DOHH2 (cell line): ENCODE results near the gene FOSB.
"Not testable (repeated sequence)": the region's sequence is repeated elsewhere in the genome, so short reads cannot be mapped to it uniquely, and the experiment has no call there.

Experiments
- H3F3A ChIP-seq: fragments of 200-600 bp; sonication (generic), shearing (Covaris generic); 2 replicates; pipeline ENCODE4 v1.6.0; 2016; ENCODE audit warnings: antibody characterized with exemption, mild to moderate bottlenecking; ENCODE audit not compliant: control insufficient read depth, insufficient read depth
- H3K27ac ChIP-seq: fragments of 200-600 bp; sonication (generic); 2 replicates; pipeline ENCODE4 v1.5.1; 2014; ENCODE audit warnings: low read depth, mild to moderate bottlenecking, low read length, moderate library complexity
- H3K27me3 ChIP-seq: fragments of 200-600 bp; sonication (generic); 2 replicates; pipeline ENCODE4 v1.6.1; 2014; ENCODE audit warnings: mild to moderate bottlenecking, low read length, mixed read lengths; ENCODE audit not compliant: control insufficient read depth
- H3K36me3 ChIP-seq: fragments of 200-600 bp; sonication (generic); 2 replicates; pipeline ENCODE4 v1.6.1; 2014; ENCODE audit warnings: mild to moderate bottlenecking, low read length, moderate library complexity, mixed read lengths; ENCODE audit not compliant: control insufficient read depth
- H3K4me1 ChIP-seq: fragments of 200-600 bp; sonication (generic); 2 replicates; pipeline ENCODE4 v1.6.1; 2014; ENCODE audit warnings: mild to moderate bottlenecking, low read length, mixed read lengths; ENCODE audit not compliant: control insufficient read depth
- H3K4me2 ChIP-seq: fragments of 200-600 bp; sonication (generic); 2 replicates; pipeline ENCODE4 v1.6.0; 2014; ENCODE audit warnings: mild to moderate bottlenecking, low read length, moderate library complexity
- H3K4me3 ChIP-seq: fragments of 200-600 bp; sonication (generic); 2 replicates; pipeline ENCODE4 v1.5.1; 2014; ENCODE audit warnings: mild to moderate bottlenecking, low read length, mixed read lengths
- H3K79me2 ChIP-seq: fragments of 200-600 bp; sonication (generic); 2 replicates; pipeline ENCODE4 v1.6.1; 2014; ENCODE audit warnings: mild to moderate bottlenecking, low read length, mixed read lengths; ENCODE audit not compliant: control insufficient read depth
- H3K9me2 ChIP-seq: fragments of 200-600 bp; sonication (generic); replicated peaks from 2 replicates; pipeline ENCODE4 v1.6.1; 2014; ENCODE audit warnings: mild to moderate bottlenecking, low read length, mixed read lengths; ENCODE audit not compliant: control insufficient read depth
- H3K9me3 ChIP-seq: fragments of 200-600 bp; sonication (generic); 2 replicates; pipeline ENCODE4 v1.6.1; 2014; ENCODE audit warnings: antibody characterized with exemption, low read length, mixed read lengths; ENCODE audit not compliant: control insufficient read depth, insufficient read depth
- H4K20me1 ChIP-seq: fragments of 200-600 bp; sonication (generic); 2 replicates; pipeline ENCODE4 v1.6.0; 2014; ENCODE audit warnings: low read depth, mild to moderate bottlenecking, antibody characterized with exemption, low read length, moderate library complexity; ENCODE audit not compliant: control insufficient read depth, insufficient read depth
- EZH2phosphoT487 ChIP-seq: fragments of 200-600 bp; sonication (generic); IDR thresholded peaks from 2 replicates; pipeline ENCODE4 v1.6.1; 2017; ENCODE audit warnings: borderline replicate concordance, mild to moderate bottlenecking, antibody characterized with exemption, low read length, moderate library complexity, mixed read lengths
- TF ChIP-seq, protein P1 (sequence below): fragments of 200-600 bp; sonication (generic); IDR thresholded peaks from one replicate; pipeline ENCODE4 v1.5.1; 2014; ENCODE audit warnings: antibody characterized with exemption, mild to moderate bottlenecking, low read depth, low read length; ENCODE audit not compliant: poor library complexity, severe bottlenecking

Gene FOSB

DNA sequence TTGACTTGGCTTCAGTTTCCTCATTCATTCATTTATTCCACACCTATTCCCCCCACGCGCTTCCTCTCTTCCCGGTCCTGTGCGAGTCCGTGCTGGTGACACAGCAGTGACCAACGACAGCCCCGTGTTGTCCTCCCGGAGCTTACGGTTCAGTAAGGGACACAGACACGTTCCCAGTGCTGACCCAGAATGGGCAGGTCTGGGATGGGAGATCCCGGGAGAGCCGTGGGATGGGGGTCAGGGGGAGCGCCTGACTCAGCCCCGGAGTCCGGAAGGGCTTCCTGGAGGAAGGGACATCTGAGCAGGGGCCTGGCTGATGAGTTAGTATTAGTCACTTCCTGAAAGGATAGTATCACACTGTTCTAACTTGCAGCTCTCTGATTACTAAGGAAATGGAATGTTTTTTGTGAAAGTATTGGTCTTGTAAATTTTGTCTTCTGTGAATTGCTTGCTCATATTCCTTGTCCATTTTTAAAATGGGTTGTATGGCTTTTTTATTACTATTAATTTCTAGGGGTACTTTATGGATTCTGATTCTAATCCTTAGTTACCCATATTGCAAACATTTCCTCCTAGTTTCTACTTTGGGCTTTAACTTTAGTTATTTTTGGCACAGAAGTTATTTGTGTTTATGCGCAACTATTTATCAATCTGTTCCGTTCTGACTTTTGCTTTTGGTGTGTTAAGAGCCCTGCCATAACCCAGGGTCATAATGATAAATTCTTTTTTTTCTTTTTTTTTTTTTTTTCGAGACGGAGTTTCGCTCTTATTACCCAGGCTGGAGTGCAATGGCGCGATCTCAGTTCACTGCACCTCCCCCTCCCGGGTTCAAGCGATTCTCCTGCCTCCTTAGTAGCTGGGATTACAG is 43.4 kb upstream of the FOSB start:
- Histone ChIP-seq H3K4me2 (peak overlapping the region; percentile 92), H3K79me2 (peaks cover 16% of the 10 kb centered on the region), H3F3A (peaks cover 18% of the 10 kb centered on the region)

DNA sequence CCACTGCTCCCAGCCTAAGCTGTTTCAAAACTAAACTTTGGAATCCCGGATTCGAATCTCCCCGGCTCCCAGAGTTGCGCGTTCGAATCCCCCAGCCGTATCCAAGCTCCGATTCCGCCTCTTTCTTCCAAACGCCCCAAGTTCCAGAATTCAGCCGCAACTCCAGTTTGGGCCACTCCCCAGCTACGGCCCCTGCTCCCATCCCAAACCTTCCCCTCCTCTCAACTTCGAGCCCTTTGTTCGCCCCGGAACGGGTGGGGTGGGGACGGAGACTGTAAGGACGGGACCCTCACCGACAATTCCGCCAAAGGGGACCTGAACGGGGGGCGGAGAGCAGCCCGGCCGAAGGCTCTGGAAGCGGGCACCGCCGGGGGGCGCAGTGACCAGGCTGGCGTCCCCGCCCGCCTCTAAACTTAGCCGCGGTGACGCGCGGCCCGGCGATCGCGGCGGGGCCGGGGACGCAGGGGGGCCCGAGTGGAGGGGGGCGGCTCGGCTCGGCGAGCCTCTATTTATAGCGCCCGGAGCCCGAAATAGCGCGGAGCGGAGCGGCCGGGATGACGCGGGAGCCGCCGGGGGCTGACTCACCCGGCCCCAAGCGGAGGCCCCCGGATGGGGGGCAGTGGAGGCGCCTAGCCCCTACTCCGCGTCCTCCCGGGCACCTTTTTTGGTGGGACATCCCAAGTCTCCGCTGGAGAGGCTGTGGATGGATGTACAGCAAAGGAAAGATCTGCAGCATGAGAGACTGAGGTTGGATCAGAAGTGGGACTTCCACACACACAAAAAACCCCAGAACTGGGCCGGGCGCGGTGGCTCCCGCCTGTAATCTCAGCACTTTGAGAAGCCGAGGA is 39.2 kb upstream of the FOSB start:
- no peak overlapping the region for H3K27ac ChIP-seq
- H3K4me1 ChIP-seq, result peaks cover 44% of the 10 kb centered on the region
- H3K4me3 ChIP-seq, result peak overlapping the region; percentile 76
- no peaks in the 10 kb centered on the region for H3K9me3 ChIP-seq
- peak overlapping the region; percentile 83 for H3K4me2 ChIP-seq
- H4K20me1 ChIP-seq, result no peaks in the 10 kb centered on the region
- peaks cover 18% of the 10 kb centered on the region for H3F3A ChIP-seq
- no peaks in the 10 kb centered on the region for H3K9me2 ChIP-seq
- TF ChIP-seq, protein P1, sequence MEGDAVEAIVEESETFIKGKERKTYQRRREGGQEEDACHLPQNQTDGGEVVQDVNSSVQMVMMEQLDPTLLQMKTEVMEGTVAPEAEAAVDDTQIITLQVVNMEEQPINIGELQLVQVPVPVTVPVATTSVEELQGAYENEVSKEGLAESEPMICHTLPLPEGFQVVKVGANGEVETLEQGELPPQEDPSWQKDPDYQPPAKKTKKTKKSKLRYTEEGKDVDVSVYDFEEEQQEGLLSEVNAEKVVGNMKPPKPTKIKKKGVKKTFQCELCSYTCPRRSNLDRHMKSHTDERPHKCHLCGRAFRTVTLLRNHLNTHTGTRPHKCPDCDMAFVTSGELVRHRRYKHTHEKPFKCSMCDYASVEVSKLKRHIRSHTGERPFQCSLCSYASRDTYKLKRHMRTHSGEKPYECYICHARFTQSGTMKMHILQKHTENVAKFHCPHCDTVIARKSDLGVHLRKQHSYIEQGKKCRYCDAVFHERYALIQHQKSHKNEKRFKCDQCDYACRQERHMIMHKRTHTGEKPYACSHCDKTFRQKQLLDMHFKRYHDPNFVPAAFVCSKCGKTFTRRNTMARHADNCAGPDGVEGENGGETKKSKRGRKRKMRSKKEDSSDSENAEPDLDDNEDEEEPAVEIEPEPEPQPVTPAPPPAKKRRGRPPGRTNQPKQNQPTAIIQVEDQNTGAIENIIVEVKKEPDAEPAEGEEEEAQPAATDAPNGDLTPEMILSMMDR, result peak; percentile 75
- no peak for TF ChIP-seq EZH2phosphoT487
- H3K79me2 ChIP-seq, result no peaks in the 10 kb centered on the region
- peaks cover 8% of the 10 kb centered on the region for H3K27me3 ChIP-seq
- no peaks in the 10 kb centered on the region for H3K36me3 ChIP-seq

More for the DNA sequence above, 43.4 kb upstream of the FOSB start:
- TF ChIP-seq, protein P1, result no peak
- no peak for TF ChIP-seq EZH2phosphoT487
- Histone ChIP-seq H3K4me1 (peaks cover 75% of the 10 kb centered on the region), H3K9me2 (no peaks in the 10 kb centered on the region), H4K20me1 (no peaks in the 10 kb centered on the region), H3K9me3 (no peaks in the 10 kb centered on the region), H3K27me3 (peaks cover 8% of the 10 kb centered on the region), H3K27ac (peak overlapping the region; percentile 83), H3K36me3 (peaks cover 12% of the 10 kb centered on the region), H3K4me3 (peak overlapping the region; percentile 81)

DNA sequence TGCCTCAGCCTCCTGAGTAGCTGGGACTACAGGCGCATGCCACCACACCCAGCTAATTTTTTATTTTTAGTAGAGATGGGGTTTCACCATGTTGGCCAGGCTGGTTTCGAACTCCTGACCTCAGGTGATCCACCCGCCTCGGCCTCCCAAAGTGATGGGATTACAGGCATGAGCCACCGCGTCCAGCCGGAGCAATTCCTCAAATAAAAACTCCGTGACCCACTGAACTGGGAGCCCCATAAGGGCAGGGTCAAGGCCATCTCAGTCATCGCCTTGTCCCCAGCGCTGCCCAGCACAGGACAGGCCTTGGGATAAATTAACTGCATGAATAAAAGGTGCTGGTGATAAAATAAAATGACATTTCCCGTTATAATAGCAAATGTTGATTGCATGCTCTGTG is 37.9 kb upstream of the FOSB start:
- H3K9me2 ChIP-seq, H3K27me3 ChIP-seq, H4K20me1 ChIP-seq, H3K36me3 ChIP-seq, H3K79me2 ChIP-seq, H3K27ac ChIP-seq, H3K4me3 ChIP-seq, H3K9me3 ChIP-seq, H3F3A ChIP-seq, H3K4me2 ChIP-seq: not testable (repeated sequence)
- peaks cover 32% of the 10 kb centered on the region for H3K4me1 ChIP-seq

DNA sequence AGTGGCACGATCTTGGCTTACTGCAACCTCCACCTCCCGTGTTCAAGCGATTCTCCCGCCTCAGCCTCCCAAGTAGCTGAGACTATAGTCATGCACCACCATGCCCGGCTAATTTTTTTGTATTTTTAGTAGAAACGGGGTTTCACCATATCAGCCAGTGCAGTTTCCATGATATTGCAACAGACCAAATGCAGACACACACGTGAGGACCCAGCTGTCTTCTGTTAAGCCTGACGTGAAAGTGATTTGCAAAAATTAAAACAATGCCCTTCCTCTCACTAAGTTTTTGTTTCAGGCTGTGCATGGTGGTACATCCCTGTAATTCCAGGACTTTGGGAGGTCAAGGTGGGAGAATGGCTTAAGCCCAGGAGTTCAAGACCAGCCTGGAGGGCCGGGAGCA is 36.8 kb upstream of the FOSB start:
- not testable (repeated sequence) for H3K4me3 ChIP-seq, H3K4me2 ChIP-seq, H3K36me3 ChIP-seq, H3K27ac ChIP-seq, H4K20me1 ChIP-seq, H3K27me3 ChIP-seq, H3K9me2 ChIP-seq, H3K9me3 ChIP-seq, H3F3A ChIP-seq, H3K79me2 ChIP-seq
- H3K4me1 ChIP-seq, result peaks cover 25% of the 10 kb centered on the region

DNA sequence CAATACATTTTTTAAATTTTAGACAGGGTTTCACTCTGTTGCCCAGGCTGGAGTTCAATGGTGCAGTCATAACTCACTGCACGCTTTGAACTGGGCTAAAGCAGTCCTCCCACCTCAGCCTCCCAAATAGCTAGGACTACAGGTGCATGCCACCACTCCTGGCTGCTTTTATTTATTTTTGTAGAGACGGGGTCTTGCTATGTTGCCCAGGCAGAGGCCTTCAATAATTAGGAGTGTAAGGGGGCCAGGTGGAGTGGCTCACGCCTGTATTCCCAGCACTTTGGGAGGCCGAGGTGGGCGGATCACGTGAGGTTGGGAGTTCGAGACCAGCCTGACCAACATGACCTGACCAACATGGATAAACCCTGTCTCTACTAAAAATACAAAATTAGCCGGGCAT is 35.3 kb upstream of the FOSB start:
- peaks cover 15% of the 10 kb centered on the region for H3K4me1 ChIP-seq
- H3F3A ChIP-seq, H3K9me2 ChIP-seq, H3K36me3 ChIP-seq, H3K27ac ChIP-seq, H3K4me3 ChIP-seq, H3K79me2 ChIP-seq, H3K27me3 ChIP-seq, H3K4me2 ChIP-seq, H3K9me3 ChIP-seq, H4K20me1 ChIP-seq: not testable (repeated sequence)
